Islet precursor cell (in vitro differentiated cells): ENCODE measurements around the gene RPL28.
"Not testable (repeated sequence)": the region's sequence is repeated elsewhere in the genome, so short reads cannot be mapped to it uniquely, and the experiment has no call there.

ENCODE experiments used
- DNase-seq: peaks from one replicate; pipeline ENCODE4 v3.0.0-alpha.2; 2018

Gene RPL28

DNA sequence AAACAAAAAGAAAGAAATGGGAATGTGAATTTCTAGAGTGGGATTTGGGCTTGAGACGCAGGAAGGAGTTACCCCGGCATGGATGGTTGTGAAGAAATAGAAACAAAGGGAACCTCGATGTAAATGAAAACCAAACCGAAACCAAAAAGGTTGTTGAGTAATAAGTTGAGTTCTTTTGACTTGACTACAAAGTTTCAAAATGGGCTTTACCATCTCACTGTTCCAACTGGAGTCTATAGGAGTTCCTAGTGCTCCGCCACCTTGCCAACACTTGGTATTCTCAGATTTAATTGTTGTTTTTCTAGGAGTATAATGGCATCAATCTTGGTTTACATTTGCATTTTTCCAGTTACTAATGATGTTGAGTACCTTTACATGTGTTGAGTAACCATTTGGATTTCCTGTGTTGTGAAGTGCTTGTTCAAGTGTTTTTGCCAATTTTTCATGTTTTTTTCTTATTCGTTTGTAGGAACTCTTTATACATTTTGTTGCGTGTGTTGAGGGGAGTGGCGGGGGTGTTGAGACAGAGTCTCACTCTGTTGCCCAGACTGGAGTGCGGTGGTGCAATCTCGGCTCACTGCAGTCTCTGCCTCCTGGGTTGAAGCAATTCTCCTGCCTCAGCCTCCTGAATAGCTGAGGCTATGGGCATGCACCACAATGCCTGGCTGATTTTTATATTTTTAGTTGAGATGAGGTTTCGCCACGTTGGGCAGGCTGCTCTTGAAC is 12.6 kb downstream of the RPL28 start:
- no peak for DNase-seq

DNA sequence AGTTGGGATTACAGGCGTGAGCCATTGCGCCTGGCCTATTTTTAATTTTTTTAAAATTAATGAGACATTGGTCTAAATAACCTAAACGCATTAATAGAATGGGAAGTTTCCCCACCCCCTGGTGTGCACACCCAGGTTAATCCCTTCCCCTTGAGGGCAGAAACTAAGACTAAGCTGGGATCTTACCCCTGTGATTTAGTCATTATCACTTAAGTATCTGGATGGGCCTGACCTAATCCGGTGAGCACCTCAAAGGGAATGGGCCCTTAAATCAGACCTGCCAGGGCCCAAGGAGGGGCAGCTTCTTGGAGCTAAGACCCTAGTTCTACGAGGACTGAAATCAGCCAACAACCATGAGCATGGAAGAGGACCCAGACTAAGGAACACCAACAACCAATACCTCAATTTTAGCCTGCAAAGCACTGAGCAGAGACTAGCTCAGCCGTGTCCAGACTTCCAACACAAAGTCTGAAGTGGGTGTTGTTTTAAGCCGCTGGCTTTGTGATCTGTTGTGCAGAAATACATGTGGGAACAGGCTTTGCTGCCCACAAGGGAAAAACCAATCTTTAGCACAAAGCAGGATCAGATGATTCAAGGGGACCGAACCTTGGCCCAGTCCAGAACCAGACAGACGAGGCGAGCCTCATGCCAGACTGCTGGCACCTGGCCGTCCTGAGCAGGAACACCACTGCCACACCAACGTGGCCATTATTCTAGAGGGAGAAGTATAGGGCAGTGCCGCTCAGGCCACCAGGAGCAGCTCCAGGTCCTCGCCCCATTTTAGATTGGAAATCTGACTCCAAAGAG is 14.8 kb downstream of the RPL28 start:
- no peak for DNase-seq

- DNase-seq, result not testable (repeated sequence)
Observed at GRCh38 chr19:55401390-55401789, 15.7 kb downstream of the RPL28 start.

- no peak for DNase-seq
Observed at GRCh38 chr19:55402509-55402908, 16.8 kb downstream of the RPL28 start.

DNA sequence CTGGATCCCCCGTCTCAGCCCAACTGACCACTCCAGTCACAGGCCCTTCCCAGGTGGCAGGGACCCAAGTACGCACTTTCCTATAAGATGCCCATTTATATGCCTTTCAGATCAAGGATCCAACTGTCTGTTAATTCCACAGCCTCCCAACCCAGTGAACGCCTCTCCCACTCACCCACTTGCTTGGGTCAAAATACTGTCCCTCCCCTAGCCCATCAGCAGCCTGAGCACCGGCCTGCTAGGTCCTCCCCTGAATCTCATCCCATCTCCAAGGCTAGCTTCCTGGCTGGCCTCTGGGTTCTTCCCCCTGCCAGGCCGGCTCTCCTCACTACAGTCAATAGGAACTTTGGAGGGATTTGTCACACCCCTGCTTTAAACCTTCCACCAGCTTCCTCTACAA is 19.9 kb downstream of the RPL28 start:
- DNase-seq, result no peak

DNA sequence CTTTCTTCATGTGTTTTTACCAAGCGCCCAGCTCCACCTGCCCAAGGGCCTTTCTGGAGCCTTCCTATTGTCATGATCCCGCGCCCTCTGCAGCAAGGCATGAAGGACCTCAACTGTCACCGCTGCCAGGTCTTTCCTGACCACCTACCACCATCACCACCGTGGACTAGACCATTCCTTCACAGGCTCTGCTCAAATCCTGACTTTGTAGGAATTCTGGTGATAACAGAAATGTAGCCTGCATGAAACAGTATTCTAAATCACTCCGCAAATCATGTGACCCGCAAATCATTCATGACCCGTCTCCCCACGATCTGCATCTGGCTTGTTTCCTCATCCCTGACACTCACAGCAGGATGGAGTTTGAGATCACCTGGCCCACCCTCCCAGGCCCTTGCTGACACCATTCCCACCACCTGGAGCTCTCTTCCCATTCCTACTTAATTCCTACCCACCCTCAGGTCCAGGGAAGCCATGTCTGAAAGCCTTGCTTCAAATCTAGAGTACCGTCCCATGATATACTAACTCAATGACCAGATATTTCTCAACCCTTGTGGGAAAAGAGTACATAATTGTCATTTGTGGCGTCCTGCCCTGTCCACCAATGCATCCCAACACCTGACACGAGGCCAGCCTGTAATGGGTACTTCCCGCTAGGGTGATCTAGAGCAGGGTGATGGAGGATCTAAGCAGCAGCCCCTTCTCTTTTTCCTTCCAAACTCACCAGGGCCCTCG is 20.5 kb downstream of the RPL28 start:
- DNase-seq, result no peak

- no peak for DNase-seq
Observed at GRCh38 chr19:55406826-55407549, 21.3 kb downstream of the RPL28 start.

- DNase-seq, result not testable (repeated sequence)
Observed at GRCh38 chr19:55407550-55407799, 21.7 kb downstream of the RPL28 start, which contains the start of gene UBE2S. UBE2S (minus strand) TSS chr19:55407788; CDS start chr19:55407589, 199 bp downstream.

- peak; percentile 98 for DNase-seq
Observed at GRCh38 chr19:55407800-55408532, 22.2 kb downstream of the RPL28 start.

DNA sequence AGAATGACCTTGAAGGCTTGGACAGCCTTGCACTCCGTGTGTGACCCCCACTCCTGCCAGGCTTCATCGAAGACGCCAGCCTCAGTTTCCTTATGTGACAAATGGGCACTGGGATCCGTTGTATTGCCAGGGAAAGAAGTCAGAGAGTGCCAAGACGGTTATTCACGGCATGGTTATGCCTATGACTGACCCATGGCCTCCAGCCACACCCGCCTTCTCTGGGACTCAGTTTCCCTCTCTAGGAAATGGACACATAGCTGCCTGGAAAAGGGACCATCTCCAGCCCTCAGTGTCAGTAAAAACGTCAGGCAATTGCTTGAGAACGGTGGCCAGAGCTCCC is 22.8 kb downstream of the RPL28 start:
- no peak for DNase-seq

GRCh38 chr19:55409179-55409578 is 23.4 kb downstream of the RPL28 start:
- DNase-seq, result not testable (repeated sequence)

DNA sequence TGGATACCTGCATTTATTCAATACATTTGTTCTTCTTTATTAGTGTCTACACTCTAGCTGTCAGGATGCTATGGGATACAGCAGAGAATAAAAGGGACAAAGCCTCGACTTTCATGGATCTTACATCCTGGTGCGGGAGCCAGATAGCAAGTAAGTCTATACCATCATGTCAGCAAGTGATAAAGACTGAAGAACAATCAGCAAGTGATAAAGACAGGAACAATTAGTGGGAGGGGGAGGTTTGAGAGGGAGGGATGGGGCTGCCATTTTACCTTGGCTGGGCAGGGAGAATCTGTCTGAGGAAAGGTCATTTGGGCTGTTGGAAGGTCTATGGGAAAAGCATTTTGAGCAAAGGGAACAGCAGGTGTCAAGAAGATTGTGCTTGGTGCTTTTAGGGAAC is 24.4 kb downstream of the RPL28 start:
- no peak for DNase-seq

DNA sequence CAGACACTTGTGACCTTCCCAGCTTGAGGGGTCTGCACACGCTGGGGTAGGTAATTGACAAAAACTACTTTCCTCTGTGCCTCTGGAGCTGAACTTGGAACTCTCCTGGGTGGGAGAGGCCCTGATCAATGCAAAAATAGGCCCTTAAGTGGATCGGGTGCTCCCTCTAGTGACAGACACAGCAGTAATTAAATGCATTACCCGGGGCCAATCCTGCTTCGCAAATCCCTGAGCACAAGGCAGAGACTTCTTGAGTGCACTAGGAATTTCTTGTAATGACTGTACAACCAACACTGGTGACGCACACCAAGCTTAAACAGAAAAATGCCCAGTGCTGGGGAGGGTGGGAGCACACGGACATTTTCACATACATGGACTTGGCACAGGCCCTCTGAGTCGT is 32.5 kb downstream of the RPL28 start:
- peak; percentile 88 for DNase-seq

- DNase-seq, result no peak
Observed at GRCh38 chr19:55419103-55419502, 33.4 kb downstream of the RPL28 start.

- DNase-seq, result no peak
Observed at GRCh38 chr19:55419624-55420236, 34.0 kb downstream of the RPL28 start.

- DNase-seq, result not testable (repeated sequence)
Observed at GRCh38 chr19:55421281-55421680, 35.5 kb downstream of the RPL28 start.

DNA sequence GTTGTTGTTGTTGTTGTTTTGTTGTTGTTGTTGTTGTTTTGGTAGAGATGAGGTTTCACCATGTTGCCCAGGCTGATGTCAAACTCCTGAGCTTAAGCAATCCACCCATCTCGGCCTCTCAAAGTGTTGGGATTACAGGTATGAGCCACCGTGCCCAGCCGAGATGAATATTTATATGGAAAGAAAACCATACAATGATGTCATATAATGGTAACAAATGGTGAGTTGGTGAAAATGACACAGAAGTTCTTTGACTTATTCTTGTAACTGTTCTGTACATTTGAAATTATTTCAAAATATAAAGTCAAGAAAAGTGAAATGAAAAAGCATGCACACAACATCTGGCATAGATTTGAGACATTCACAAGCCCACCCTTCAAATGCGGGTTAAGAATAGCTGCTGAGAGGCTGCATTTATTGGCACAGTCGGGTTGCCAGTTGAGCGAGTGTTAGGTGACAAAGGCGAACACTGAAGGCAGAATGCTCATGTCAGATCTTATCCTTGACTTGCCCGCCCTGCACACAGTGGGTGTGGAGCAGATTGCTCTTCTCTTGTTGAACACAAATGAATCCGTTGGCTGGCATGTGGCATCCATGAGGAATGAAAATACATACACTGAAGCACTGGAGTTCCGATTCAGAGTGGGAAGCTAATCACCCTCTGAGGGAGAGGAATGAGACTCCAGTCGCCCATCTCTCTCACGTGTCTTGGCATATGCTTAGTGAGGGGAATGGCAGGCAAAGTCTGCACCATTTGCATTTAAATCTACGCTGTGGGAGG is 37.7 kb downstream of the RPL28 start:
- no peak for DNase-seq

GRCh38 chr19:55424518-55424917 is 38.8 kb downstream of the RPL28 start:
- DNase-seq, result no peak

GRCh38 chr19:55426042-55426441 is 40.3 kb downstream of the RPL28 start:
- DNase-seq, result no peak

DNA sequence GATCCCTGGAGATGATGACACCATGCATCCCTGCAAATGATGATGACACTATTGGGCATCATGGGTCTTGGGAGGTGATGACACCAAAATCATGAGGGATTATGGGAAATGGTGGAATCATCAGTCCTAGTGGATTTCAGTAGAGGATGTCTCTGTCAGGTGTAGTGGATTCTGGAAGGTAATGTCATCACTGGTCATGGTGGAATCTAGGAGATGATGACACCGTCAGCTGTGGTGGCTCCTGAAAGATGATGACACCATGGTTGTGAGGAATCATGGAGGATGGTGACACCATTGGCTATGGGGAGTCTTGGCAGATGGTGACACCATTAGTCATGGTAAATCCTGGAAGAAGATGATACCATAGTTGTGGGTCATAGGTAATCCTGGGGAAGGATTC is 45.5 kb downstream of the RPL28 start:
- DNase-seq, result no peak

DNA sequence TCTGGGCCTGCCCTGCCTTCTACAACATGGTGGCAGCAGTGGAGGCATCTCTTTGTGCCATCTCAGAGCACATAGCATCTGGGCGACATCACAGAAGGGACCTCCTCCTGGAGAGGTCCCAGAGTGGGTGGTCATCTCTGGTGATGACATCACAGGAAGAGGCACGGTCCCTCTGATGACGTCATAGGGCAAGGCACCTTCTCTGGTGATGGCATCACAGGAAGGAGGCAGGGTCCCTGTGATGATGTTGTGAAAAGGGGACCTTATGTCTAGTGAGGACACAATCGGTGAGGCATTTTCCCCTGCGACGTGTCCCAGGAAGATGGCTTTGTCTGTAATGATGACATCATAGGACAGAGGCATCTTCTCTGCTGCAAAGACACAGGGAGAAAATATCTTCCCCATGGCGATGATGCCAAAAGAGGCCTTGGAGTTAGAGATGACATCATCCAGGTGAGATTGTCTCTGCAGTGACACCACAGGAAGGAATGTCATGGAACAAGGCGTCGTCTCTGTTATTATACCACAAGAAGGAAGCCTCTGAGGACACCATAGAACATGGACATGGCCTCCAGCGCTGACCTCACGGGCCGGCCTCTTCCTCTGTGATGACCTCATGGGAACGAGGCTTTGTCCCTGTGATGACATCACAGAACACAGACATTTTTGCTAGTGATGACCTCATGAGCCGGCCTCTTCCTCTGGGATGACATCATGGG is 46.7 kb downstream of the RPL28 start:
- no peak for DNase-seq
